GM12878 (cell line): ENCODE data around the gene PM20D2.

ENCODE experiments used
- EGR1 ChIP-seq, 2 experiments: IDR thresholded peaks; 1 replicate in 1 of 2; 2 replicates in 1 of 2; pipeline ENCODE4 v1.6.1; 2011 to 2012; ENCODE audit warnings: low read depth in 2 of 2, low read length in 2 of 2, borderline replicate concordance in 1 of 2, mild to moderate bottlenecking in 1 of 2, moderate library complexity in 1 of 2
- EZH2 ChIP-seq: IDR thresholded peaks from 2 replicates; pipeline ENCODE4 v1.6.1; 2012; ENCODE audit warnings: low read depth, mild to moderate bottlenecking, control low read depth, inconsistent platforms, low read length, borderline replicate concordance; ENCODE audit not compliant: control insufficient read depth
- HDAC6 ChIP-seq: fragments of 200-600 bp; sonication (generic); IDR thresholded peaks from one replicate; pipeline ENCODE4 v1.8.0; 2017; ENCODE audit warnings: antibody characterized with exemption; ENCODE audit not compliant: unreplicated experiment
- MAX ChIP-seq: IDR thresholded peaks from 2 replicates; pipeline ENCODE4 v1.6.1; 2012; ENCODE audit warnings: low read depth, low read length, improper control_type of control experiment
- NFIC ChIP-seq: IDR thresholded peaks from 2 replicates; pipeline ENCODE4 v1.6.1; 2012; ENCODE audit warnings: low read depth, mild to moderate bottlenecking, inconsistent platforms, low read length, moderate library complexity
- NR2C2 ChIP-seq: IDR thresholded peaks from 2 replicates; pipeline ENCODE4 v1.6.1; 2011; ENCODE audit warnings: borderline replicate concordance, low read depth; ENCODE audit not compliant: control insufficient read depth, insufficient read length
- POLR2A ChIP-seq: IDR thresholded peaks from 2 replicates; pipeline ENCODE4 v1.6.1; 2011; ENCODE audit warnings: low read depth, mild to moderate bottlenecking, low read length
- RAD21 ChIP-seq: IDR thresholded peaks from 2 replicates; pipeline ENCODE4 v1.6.1; 2011; ENCODE audit warnings: mild to moderate bottlenecking, low read depth, low read length, moderate library complexity; ENCODE audit not compliant: insufficient read depth
- TCF7 ChIP-seq: IDR thresholded peaks from 2 replicates; pipeline ENCODE4 v1.6.1; 2014; ENCODE audit warnings: antibody characterized with exemption, borderline replicate concordance
- USF1 ChIP-seq: IDR thresholded peaks from 2 replicates; pipeline ENCODE4 v1.6.1; 2011; ENCODE audit warnings: borderline replicate concordance, low read depth, mild to moderate bottlenecking, moderate library complexity, mixed read lengths, low read length; ENCODE audit not compliant: insufficient read depth; ENCODE audit errors: extremely low read length
- ZNF384 ChIP-seq: IDR thresholded peaks from 2 replicates; pipeline ENCODE4 v1.6.1; 2012; ENCODE audit warnings: low read depth, mild to moderate bottlenecking, low read length, improper control_type of control experiment, borderline replicate concordance
- ZSCAN29 ChIP-seq: fragments of 450-650 bp; IDR thresholded peaks from 2 replicates; pipeline ENCODE4 v1.6.1; 2017; ENCODE audit warnings: mild to moderate bottlenecking, moderate library complexity
- TF ChIP-seq, protein P1 (sequence below), 3 experiments: IDR thresholded peaks in 2 of 3; conservative IDR thresholded peaks in 1 of 3; 2 replicates each; pipeline ENCODE4 v1.5.1; 2011; ENCODE audit warnings: low read depth in 3 of 3, low read length in 3 of 3, mild to moderate bottlenecking in 3 of 3, control low read depth in 2 of 3, moderate library complexity in 2 of 3, inconsistent platforms in 1 of 3, mixed read lengths in 1 of 3; ENCODE audit not compliant: control insufficient read depth in 2 of 3, insufficient read depth in 1 of 3; ENCODE audit errors: extremely low read depth in 1 of 3

GRCh38 chr6:89200706-89201215 is 54.9 kb downstream of the PM20D2 start:
- TF ChIP-seq POLR2A (no peak), USF1 (no peak), TCF7 (no peak), NR2C2 (no peak), RAD21 (no peak), ZSCAN29 (no peak), MAX (no peak), HDAC6 (no peak), ZNF384 (no peak), EGR1 (IDR thresholded peaks at IDR 0.05; ENCODE audit: borderline replicate concordance in 1 of 2, low read depth in 2 of 2, low read length in 2 of 2) (no peak), NFIC (no peak), EZH2 (no peak)
- TF ChIP-seq, protein P1, sequence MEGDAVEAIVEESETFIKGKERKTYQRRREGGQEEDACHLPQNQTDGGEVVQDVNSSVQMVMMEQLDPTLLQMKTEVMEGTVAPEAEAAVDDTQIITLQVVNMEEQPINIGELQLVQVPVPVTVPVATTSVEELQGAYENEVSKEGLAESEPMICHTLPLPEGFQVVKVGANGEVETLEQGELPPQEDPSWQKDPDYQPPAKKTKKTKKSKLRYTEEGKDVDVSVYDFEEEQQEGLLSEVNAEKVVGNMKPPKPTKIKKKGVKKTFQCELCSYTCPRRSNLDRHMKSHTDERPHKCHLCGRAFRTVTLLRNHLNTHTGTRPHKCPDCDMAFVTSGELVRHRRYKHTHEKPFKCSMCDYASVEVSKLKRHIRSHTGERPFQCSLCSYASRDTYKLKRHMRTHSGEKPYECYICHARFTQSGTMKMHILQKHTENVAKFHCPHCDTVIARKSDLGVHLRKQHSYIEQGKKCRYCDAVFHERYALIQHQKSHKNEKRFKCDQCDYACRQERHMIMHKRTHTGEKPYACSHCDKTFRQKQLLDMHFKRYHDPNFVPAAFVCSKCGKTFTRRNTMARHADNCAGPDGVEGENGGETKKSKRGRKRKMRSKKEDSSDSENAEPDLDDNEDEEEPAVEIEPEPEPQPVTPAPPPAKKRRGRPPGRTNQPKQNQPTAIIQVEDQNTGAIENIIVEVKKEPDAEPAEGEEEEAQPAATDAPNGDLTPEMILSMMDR (IDR thresholded peaks at IDR 0.05 in 2 of 3, conservative IDR thresholded peaks at IDR 0.05 in 1 of 3; ENCODE audit: control insufficient read depth in 2 of 3, extremely low read depth in 1 of 3, insufficient read depth in 1 of 3, low read depth in 3 of 3, low read length in 3 of 3) = no peak
